ENCODE measurements around the gene MDGA2. TPM values are rescaled to one million over a fixed set of nuclear protein-coding genes. Genes with fewer than 3 reads are reported as not detected.

Gene MDGA2
- total RNA-seq, 2 experiments from 2014 or later = not detected

- H3K4me1 ChIP-seq (ENCODE audit: insufficient read depth, low read length) = no peaks in the 10 kb centered on the region
- no peaks in the 10 kb centered on the region for H3K36me3 Mint-ChIP-seq (ENCODE audit: low read depth)
- no peak overlapping the region for H3K27ac Mint-ChIP-seq
- H3K9me3 Mint-ChIP-seq = peaks cover 3% of the 10 kb centered on the region
- no peaks in the 10 kb centered on the region for H3K27me3 ChIP-seq (ENCODE audit: control insufficient read depth in 1 of 2, insufficient read depth in 2 of 2, low read length in 2 of 2)
- POLR2A ChIA-PET = no interaction called here
- CTCF ChIA-PET = no interaction called here
- TF ChIP-seq, protein P1, sequence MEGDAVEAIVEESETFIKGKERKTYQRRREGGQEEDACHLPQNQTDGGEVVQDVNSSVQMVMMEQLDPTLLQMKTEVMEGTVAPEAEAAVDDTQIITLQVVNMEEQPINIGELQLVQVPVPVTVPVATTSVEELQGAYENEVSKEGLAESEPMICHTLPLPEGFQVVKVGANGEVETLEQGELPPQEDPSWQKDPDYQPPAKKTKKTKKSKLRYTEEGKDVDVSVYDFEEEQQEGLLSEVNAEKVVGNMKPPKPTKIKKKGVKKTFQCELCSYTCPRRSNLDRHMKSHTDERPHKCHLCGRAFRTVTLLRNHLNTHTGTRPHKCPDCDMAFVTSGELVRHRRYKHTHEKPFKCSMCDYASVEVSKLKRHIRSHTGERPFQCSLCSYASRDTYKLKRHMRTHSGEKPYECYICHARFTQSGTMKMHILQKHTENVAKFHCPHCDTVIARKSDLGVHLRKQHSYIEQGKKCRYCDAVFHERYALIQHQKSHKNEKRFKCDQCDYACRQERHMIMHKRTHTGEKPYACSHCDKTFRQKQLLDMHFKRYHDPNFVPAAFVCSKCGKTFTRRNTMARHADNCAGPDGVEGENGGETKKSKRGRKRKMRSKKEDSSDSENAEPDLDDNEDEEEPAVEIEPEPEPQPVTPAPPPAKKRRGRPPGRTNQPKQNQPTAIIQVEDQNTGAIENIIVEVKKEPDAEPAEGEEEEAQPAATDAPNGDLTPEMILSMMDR (IDR thresholded peaks at IDR 0.05) = no peak
- H3K4me3 ChIP-seq (ENCODE audit: low read length) = no peak overlapping the region
- ATAC-seq (ENCODE audit: poor library complexity) = no peak
- no peak for DNase-seq
- no peak overlapping the region for H3K27ac ChIP-seq (ENCODE audit: low read depth in 1 of 2, low read length in 2 of 2)
- intact Hi-C loops (cut with DNase I, micrococcal nuclease) = no loop called here
- no peaks in the 10 kb centered on the region for H3K27me3 Mint-ChIP-seq
- no peaks in the 10 kb centered on the region for H3K4me1 Mint-ChIP-seq (ENCODE audit: low read depth)
- no peaks in the 10 kb centered on the region for H3K36me3 ChIP-seq (ENCODE audit: insufficient read depth, low read length)
- no peak overlapping the region for H3K4me3 Mint-ChIP-seq
- peaks cover 0 to 7% of the 10 kb centered on the region in 2 experiments for H3K9me3 ChIP-seq (ENCODE audit: control insufficient read depth in 1 of 2, insufficient read depth in 1 of 2, low read length in 2 of 2)
Observed at GRCh38 chr14:47483449-47483848, 192.0 kb downstream of the MDGA2 start.

DNA sequence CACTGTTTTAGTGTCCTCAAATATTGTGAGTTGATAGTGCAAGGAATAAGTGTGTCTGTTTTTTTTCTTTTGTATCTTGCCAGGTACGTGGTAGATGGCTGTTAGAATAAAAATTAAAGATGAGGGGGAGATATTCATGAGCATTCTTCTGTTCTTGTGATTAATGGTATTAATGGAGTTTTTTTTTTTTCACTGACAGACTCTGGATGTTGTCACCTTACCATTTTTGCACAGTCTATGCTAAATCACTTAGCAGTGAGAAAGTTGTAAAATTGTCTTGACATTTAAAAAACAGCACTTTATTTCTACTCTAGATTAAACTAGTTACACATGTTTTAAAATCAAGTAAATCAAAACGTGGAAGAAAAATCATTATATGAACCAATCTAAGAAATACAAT lies 204.3 kb downstream of the MDGA2 start:
- ATAC-seq (ENCODE audit: poor library complexity) = no peak
- Histone ChIP-seq H3K27me3 (ENCODE audit: control insufficient read depth in 1 of 2, insufficient read depth in 2 of 2, low read length in 2 of 2) (no peaks in the 10 kb centered on the region), H3K9me3 (ENCODE audit: control insufficient read depth in 1 of 2, insufficient read depth in 1 of 2, low read length in 2 of 2) (no peaks in the 10 kb centered on the region), H3K4me3 (ENCODE audit: low read length) (no peak overlapping the region), H3K36me3 (ENCODE audit: insufficient read depth, low read length) (no peaks in the 10 kb centered on the region), H3K27ac (ENCODE audit: low read depth in 1 of 2, low read length in 2 of 2) (no peak overlapping the region), H3K4me1 (ENCODE audit: insufficient read depth, low read length) (no peaks in the 10 kb centered on the region)
- intact Hi-C loops (cut with DNase I, micrococcal nuclease) = no loop called here
- no peak overlapping the region for H3K4me3 Mint-ChIP-seq
- TF ChIP-seq, protein P1 (IDR thresholded peaks at IDR 0.05) = no peak
- no peak for DNase-seq
- peaks cover 12% of the 10 kb centered on the region for H3K9me3 Mint-ChIP-seq
- H3K27me3 Mint-ChIP-seq = no peaks in the 10 kb centered on the region
- CTCF ChIA-PET = no interaction called here
- H3K36me3 Mint-ChIP-seq (ENCODE audit: low read depth) = no peaks in the 10 kb centered on the region
- POLR2A ChIA-PET = no interaction called here
- no peaks in the 10 kb centered on the region for H3K4me1 Mint-ChIP-seq (ENCODE audit: low read depth)
- H3K27ac Mint-ChIP-seq = no peak overlapping the region

- Mint-ChIP-seq H3K9me3 (peaks cover 5% of the 10 kb centered on the region), H3K4me3 (no peak overlapping the region), H3K36me3 (ENCODE audit: low read depth) (no peaks in the 10 kb centered on the region), H3K27me3 (no peaks in the 10 kb centered on the region), H3K4me1 (ENCODE audit: low read depth) (no peaks in the 10 kb centered on the region), H3K27ac (no peak overlapping the region)
- intact Hi-C loops (cut with DNase I, micrococcal nuclease) = no loop called here
- TF ChIP-seq, protein P1 (IDR thresholded peaks at IDR 0.05) = no peak
- Histone ChIP-seq H3K4me1 (ENCODE audit: insufficient read depth, low read length) (no peaks in the 10 kb centered on the region), H3K36me3 (ENCODE audit: insufficient read depth, low read length) (no peaks in the 10 kb centered on the region), H3K27ac (ENCODE audit: low read depth in 1 of 2, low read length in 2 of 2) (no peak overlapping the region), H3K9me3 (ENCODE audit: control insufficient read depth in 1 of 2, insufficient read depth in 1 of 2, low read length in 2 of 2) (no peaks in the 10 kb centered on the region), H3K27me3 (ENCODE audit: control insufficient read depth in 1 of 2, insufficient read depth in 2 of 2, low read length in 2 of 2) (no peaks in the 10 kb centered on the region), H3K4me3 (ENCODE audit: low read length) (no peak overlapping the region)
- no peak for ATAC-seq (ENCODE audit: poor library complexity)
- no peak for DNase-seq
- POLR2A ChIA-PET = no interaction called here
- CTCF ChIA-PET = no interaction called here
Observed at GRCh38 chr14:47466916-47467315, 208.5 kb downstream of the MDGA2 start.

All from CD4-positive, alpha-beta T cell (primary cell).